Caco-2 (cell line): ENCODE measurements around the gene GABRD. TPM values are rescaled to one million over a fixed set of nuclear protein-coding genes. Genes with fewer than 3 reads are reported as not detected.

ENCODE experiments used
- BruUV-seq: library from RNA; stranded (reverse); fragments of 400-500 nt; replicated peaks from 2 replicates; lab custom pipeline; 2021; lab: Mats Ljungman, UMichigan
- CTCF ChIA-PET: fragments of 300-600 bp; sonication (Branson Sonifier 250); formaldehyde crosslinking; loops from one replicate; lab custom pipeline; 2022; ENCODE audit warnings: antibody characterized with exemption; lab: Charles Lee
- POLR2A ChIA-PET: fragments of 300-600 bp; sonication (Branson Sonifier 250); formaldehyde crosslinking; loops from one replicate; lab custom pipeline; 2022; ENCODE audit warnings: antibody characterized with exemption; lab: Charles Lee
- DNase-seq, 2 experiments: peaks; one replicate each; pipeline versions ENCODE4 v3.0.0 to v3.0.0-alpha.2; 2020 to 2022
- H3K27me3 ChIP-seq: replicated peaks from 2 replicates; pipeline ENCODE4 v1.6.0; 2011; ENCODE audit warnings: low read length; ENCODE audit not compliant: control insufficient read depth, insufficient read depth
- H3K36me3 ChIP-seq: 2 replicates; pipeline ENCODE4 v1.5.1; 2011; ENCODE audit warnings: low read length; ENCODE audit not compliant: control insufficient read depth, insufficient read depth
- H3K4me1 ChIP-seq: fragments of 250-450 bp; sonication (Bioruptor Pico); 2 replicates; pipeline ENCODE4 v1.5.1; 2020; ENCODE audit warnings: mild to moderate bottlenecking
- H3K4me3 ChIP-seq: 2 replicates; pipeline ENCODE4 v1.5.1; 2011; ENCODE audit warnings: low read depth, mild to moderate bottlenecking, control low read depth, low read length
- H3K9me3 ChIP-seq: fragments of 250-450 bp; sonication (Bioruptor Pico); 2 replicates; pipeline ENCODE4 v1.5.1; 2020; ENCODE audit warnings: mild to moderate bottlenecking, moderate library complexity
- H3K27ac Mint-ChIP-seq: one replicate; pipeline ENCODE4 v1.8.0; 2022; ENCODE audit warnings: mixed read lengths; ENCODE audit not compliant: unreplicated experiment
- H3K27me3 Mint-ChIP-seq: one replicate; pipeline ENCODE4 v1.8.0; 2022; ENCODE audit warnings: mixed read lengths; ENCODE audit not compliant: insufficient read depth, unreplicated experiment
- H3K36me3 Mint-ChIP-seq: one replicate; pipeline ENCODE4 v1.8.0; 2022; ENCODE audit warnings: mild to moderate bottlenecking, mixed read lengths; ENCODE audit not compliant: insufficient read depth, unreplicated experiment
- H3K4me1 Mint-ChIP-seq: one replicate; pipeline ENCODE4 v1.8.0; 2022; ENCODE audit warnings: low read depth, mixed read lengths; ENCODE audit not compliant: unreplicated experiment
- H3K4me3 Mint-ChIP-seq: one replicate; pipeline ENCODE4 v1.8.0; 2022; ENCODE audit warnings: mild to moderate bottlenecking, moderate library complexity, mixed read lengths; ENCODE audit not compliant: unreplicated experiment
- H3K9me3 Mint-ChIP-seq: one replicate; pipeline ENCODE4 v1.8.0; 2022; ENCODE audit warnings: mixed read lengths; ENCODE audit not compliant: unreplicated experiment
- intact Hi-C: fragments of 100-400 bp; cut with micrococcal nuclease; formaldehyde crosslinking; loops from one replicate; pipeline ENCODE4 v1.10.0; 2022; ENCODE audit not compliant: unreplicated experiment
- total RNA-seq: library from RNA; stranded (reverse); gene quantifications from 2 replicates; pipeline ENCODE4 v1.2.3, GENCODE V29; 2022
- TF ChIP-seq, protein P1 (sequence below), 2 experiments: fragments of 200-600 bp in 1 of 2; IDR thresholded peaks; 1 replicate in 1 of 2; 2 replicates in 1 of 2; pipeline versions ENCODE4 v1.5.1 to v1.8.0; 2011 to 2022; ENCODE audit warnings: antibody characterized with exemption in 1 of 2, control low read depth in 1 of 2, inconsistent platforms in 1 of 2, low read depth in 1 of 2, low read length in 1 of 2, mild to moderate bottlenecking in 1 of 2, moderate library complexity in 1 of 2; ENCODE audit not compliant: insufficient read depth in 1 of 2, severe bottlenecking in 1 of 2, unreplicated experiment in 1 of 2

The GABRD gene
- total RNA-seq, 1 experiment from 2014 or later = 0.34 TPM

DNA sequence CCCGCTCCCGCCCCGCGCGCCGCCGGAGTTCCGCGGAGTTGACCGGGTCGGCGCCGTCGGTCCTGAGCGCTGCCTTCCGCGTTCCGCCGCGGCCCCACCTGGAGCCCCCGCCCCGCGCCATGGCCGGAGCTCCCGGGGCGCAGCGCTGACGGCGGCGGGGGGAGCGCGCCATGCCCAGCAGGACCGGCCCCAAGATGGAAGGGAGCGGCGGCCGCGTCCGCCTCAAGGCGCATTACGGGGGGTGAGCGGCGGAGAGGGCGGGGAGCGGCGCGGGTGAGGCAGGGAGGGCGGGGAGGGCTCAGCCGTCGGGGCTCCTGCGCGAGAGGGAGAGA lies 31.3 kb downstream of the GABRD start:
- Mint-ChIP-seq H3K9me3 (no peaks in the 10 kb centered on the region), H3K27ac (no peak overlapping the region), H3K4me1 (peaks cover 21% of the 10 kb centered on the region), H3K36me3 (peaks cover 19% of the 10 kb centered on the region), H3K27me3 (no peaks in the 10 kb centered on the region), H3K4me3 (peak overlapping the region; percentile 67)
- H3K4me1 ChIP-seq = peaks cover 25% of the 10 kb centered on the region
- no TSS peak for BruUV-seq
- TF ChIP-seq, protein P1, sequence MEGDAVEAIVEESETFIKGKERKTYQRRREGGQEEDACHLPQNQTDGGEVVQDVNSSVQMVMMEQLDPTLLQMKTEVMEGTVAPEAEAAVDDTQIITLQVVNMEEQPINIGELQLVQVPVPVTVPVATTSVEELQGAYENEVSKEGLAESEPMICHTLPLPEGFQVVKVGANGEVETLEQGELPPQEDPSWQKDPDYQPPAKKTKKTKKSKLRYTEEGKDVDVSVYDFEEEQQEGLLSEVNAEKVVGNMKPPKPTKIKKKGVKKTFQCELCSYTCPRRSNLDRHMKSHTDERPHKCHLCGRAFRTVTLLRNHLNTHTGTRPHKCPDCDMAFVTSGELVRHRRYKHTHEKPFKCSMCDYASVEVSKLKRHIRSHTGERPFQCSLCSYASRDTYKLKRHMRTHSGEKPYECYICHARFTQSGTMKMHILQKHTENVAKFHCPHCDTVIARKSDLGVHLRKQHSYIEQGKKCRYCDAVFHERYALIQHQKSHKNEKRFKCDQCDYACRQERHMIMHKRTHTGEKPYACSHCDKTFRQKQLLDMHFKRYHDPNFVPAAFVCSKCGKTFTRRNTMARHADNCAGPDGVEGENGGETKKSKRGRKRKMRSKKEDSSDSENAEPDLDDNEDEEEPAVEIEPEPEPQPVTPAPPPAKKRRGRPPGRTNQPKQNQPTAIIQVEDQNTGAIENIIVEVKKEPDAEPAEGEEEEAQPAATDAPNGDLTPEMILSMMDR (IDR thresholded peaks at IDR 0.05; ENCODE audit: insufficient read depth in 1 of 2, low read depth in 1 of 2, low read length in 1 of 2, severe bottlenecking in 1 of 2, unreplicated experiment in 1 of 2) = no peak
- H3K9me3 ChIP-seq = no peaks in the 10 kb centered on the region
- intact Hi-C loops = no loop called here
- H3K27me3 ChIP-seq = no peaks in the 10 kb centered on the region
- no peak for DNase-seq
- H3K36me3 ChIP-seq = no peaks in the 10 kb centered on the region
- CTCF ChIA-PET = interaction anchor here (1.1 kb wide), 1 partner anchor 124 kb away, joined by 4 read pairs; no protein-coding TSS in a partner anchor
- POLR2A ChIA-PET = interaction anchor here (0.6 kb wide), 1 partner anchor 85 kb away, joined by 4 read pairs; no protein-coding TSS in a partner anchor
- H3K4me3 ChIP-seq = peak overlapping the region; percentile 88

DNA sequence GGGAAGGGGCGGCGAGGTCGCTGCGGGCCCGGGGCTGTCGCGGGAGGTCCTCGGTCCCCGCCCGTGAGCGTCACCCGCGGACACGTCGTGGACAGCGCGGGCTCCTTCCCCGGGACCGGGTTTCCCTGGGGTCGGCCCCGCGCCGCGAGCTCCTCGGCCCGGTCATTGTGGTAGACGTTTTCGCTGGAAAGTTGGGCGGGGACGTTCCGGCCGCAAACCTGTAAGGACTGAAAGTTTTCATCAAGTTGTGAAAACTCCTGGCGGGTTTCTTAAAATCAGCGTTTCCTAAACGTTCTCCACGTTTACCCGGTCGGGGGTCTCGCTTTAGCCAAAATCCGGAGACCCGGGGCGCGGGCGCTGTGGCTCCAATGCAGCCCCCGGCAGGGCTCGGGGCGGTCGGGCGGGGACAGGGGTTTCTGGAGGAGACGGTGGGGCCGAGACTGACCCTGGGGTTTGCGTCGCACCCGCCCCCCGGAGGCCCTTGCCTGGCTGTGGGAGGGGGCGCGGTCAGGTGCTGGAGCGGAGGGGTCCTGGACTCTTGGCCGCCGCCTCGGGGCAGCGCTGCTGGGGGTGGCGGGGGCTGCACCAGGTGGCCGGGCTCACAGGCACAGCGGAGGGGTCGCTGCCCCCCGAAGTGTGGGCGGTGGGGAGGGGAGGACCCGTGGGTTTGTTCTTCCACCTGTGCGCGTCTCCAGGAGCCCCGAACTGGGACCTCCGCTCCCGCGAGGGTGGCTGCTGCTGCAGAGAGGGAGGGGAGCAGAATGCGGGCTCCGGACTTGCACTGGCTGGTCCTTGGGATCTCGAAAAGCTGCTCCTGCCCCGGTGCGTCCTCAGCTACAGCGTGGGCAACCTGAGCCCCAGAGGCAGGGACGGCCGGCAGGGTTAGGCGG lies 31.9 kb downstream of the GABRD start:
- TF ChIP-seq, protein P1 (IDR thresholded peaks at IDR 0.05; ENCODE audit: insufficient read depth in 1 of 2, low read depth in 1 of 2, low read length in 1 of 2, severe bottlenecking in 1 of 2, unreplicated experiment in 1 of 2) = no peak
- POLR2A ChIA-PET = interaction anchor here (0.6 kb wide), 1 partner anchor 85 kb away, joined by 4 read pairs; no protein-coding TSS in a partner anchor
- H3K27me3 Mint-ChIP-seq = no peaks in the 10 kb centered on the region
- H3K4me1 ChIP-seq = peaks cover 24% of the 10 kb centered on the region
- peak overlapping the region; percentile 88 for H3K4me3 ChIP-seq
- H3K9me3 ChIP-seq = no peaks in the 10 kb centered on the region
- no peaks in the 10 kb centered on the region for H3K27me3 ChIP-seq
- H3K4me3 Mint-ChIP-seq = peak overlapping the region; percentile 67
- CTCF ChIA-PET = no interaction called here
- DNase-seq = peak in 1 of 2 experiments; percentile 14
- H3K36me3 ChIP-seq = no peaks in the 10 kb centered on the region
- no peaks in the 10 kb centered on the region for H3K9me3 Mint-ChIP-seq
- no TSS peak for BruUV-seq
- H3K4me1 Mint-ChIP-seq = peaks cover 21% of the 10 kb centered on the region
- H3K36me3 Mint-ChIP-seq = peaks cover 19% of the 10 kb centered on the region
- intact Hi-C loops = no loop called here
- H3K27ac Mint-ChIP-seq = no peak overlapping the region

DNA sequence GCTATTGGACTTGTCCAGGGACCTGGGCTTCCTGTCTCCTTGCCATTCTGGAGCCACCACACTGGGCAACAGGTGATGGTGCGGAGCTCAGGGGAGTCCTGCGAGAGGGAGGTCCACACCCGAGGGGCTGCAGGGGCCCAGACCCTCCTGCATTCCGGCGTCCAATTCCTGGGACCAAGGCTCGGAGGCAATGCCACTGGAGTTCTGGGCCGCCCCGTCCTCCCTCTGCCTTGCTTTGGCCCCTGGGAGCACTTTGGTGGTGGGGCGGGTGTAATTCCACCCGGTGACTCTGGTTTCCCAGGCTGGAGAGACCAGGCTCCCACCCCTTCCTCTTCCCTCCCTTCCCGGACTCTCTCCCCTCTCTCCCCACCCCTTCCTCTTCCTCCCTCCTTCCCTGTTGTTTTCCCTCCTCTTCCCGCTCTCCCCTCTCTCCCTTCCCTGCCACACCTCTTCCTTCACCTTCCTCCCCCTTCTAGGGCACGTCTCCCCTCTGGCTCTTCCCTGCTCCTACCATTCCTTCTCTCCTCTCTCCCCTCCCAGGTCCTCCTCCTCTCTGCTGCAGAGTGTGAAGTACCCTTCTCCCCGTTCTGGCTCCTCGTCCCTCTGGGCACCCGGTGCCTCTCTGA lies 33.0 kb downstream of the GABRD start:
- Histone ChIP-seq H3K4me1 (peaks cover 19% of the 10 kb centered on the region), H3K9me3 (no peaks in the 10 kb centered on the region), H3K4me3 (peak overlapping the region; percentile 88), H3K36me3 (no peaks in the 10 kb centered on the region), H3K27me3 (no peaks in the 10 kb centered on the region)
- no TSS peak for BruUV-seq
- Mint-ChIP-seq H3K4me1 (peaks cover 21% of the 10 kb centered on the region), H3K4me3 (peak overlapping the region; percentile 67), H3K9me3 (no peaks in the 10 kb centered on the region), H3K36me3 (peaks cover 19% of the 10 kb centered on the region), H3K27ac (no peak overlapping the region), H3K27me3 (no peaks in the 10 kb centered on the region)
- DNase-seq = no peak
- ChIA-PET CTCF (no interaction called here), POLR2A (no interaction called here)
- intact Hi-C loops = no loop called here
- TF ChIP-seq, protein P1 (IDR thresholded peaks at IDR 0.05; ENCODE audit: insufficient read depth in 1 of 2, low read depth in 1 of 2, low read length in 1 of 2, severe bottlenecking in 1 of 2, unreplicated experiment in 1 of 2) = no peak
